GM21423 (cell line): Measurements from ENCODE around the gene CCDC12.

ENCODE experiments used
- ATAC-seq: cut with Tn5 transposase; IDR thresholded peaks from one replicate; pipeline ENCODE4 v1.9.1; 2021; ENCODE audit warnings: mild to moderate bottlenecking, moderate library complexity; ENCODE audit not compliant: unreplicated experiment

The CCDC12 gene

GRCh38 chr3:46959161-46959511, 17.4 kb downstream of the CCDC12 start:
- no peak for ATAC-seq

GRCh38 chr3:46958467-46959160, 17.9 kb downstream of the CCDC12 start:
- ATAC-seq, result no peak

- ATAC-seq, result no peak
Measured at GRCh38 chr3:46957092-46957820, 19.3 kb downstream of the CCDC12 start.

DNA sequence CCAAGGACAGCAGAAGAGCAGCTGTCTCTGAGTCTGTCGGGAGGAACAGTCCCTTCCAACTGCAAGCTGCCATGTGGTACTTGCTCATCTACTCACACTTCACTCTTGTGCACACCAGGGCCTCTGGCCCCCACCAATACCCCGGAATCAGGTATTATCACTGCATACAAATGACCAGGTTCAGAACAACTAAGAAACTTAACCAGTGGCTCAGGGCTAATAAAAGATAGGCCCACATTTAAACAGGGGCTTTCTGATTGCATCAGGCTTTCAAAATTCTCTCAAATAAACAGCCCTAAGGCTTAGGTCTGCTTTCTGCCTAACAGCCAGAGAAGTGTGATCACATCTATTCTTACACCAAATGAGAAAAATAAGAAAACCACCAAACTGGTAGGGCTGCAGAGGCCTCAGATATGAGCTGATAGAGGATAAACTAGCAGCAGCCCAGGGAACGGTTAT, 20.7 kb downstream of the CCDC12 start:
- no peak for ATAC-seq

- ATAC-seq, result no peak
Measured at GRCh38 chr3:46955157-46955556, 21.4 kb downstream of the CCDC12 start.

DNA sequence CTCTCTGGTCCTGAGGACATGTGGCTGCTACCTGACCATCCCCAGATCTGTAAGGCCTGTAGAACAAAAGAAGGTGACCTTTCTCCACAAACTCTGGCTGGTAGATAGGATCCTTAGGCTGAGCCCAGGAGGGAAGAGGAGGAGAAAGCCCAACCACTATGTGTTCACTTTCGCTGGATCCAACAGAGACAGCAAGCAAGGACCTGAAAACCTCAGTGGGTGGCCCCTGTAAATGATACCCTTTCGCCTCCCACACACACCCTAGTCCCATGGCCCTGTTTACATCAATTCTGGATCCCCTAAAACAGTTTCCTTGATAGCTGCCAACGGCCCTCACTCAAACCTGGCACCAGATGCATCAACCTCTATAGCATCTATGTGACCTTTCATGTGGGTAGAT, 22.4 kb downstream of the CCDC12 start:
- ATAC-seq, result no peak

- peak; percentile 35 for ATAC-seq
Measured at GRCh38 chr3:46953234-46954010, 23.1 kb downstream of the CCDC12 start.

GRCh38 chr3:46952813-46953212, 23.7 kb downstream of the CCDC12 start:
- no peak for ATAC-seq

DNA sequence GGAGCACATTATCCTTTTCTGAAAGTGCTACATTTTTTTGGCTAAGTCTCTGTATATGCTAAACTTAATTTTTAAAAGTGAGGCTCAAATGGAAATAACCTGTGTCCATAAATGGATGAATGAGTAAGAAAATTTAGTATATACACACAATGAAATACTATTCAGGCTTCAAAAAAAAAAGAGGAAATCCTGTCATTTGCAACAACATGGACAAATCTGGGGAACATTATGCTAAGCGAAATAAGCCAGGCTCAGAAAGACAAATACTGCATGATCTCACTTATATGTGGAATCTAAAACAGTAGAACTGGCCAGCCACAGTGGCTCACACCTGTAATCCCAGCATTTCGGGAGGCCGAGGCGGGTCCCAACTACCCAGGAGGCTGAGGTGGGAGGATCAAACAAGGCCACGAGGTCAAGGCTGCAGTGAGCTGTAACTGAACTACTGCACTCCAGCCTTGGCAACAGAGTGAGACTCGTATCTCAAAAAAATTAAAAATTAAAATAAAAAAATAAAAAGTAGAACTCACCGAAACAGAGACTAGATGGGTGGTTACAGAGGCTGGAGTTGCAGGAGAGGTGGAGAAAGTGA, 25.8 kb downstream of the CCDC12 start:
- no peak for ATAC-seq

GRCh38 chr3:46950177-46950576, 26.4 kb downstream of the CCDC12 start:
- ATAC-seq, result no peak

DNA sequence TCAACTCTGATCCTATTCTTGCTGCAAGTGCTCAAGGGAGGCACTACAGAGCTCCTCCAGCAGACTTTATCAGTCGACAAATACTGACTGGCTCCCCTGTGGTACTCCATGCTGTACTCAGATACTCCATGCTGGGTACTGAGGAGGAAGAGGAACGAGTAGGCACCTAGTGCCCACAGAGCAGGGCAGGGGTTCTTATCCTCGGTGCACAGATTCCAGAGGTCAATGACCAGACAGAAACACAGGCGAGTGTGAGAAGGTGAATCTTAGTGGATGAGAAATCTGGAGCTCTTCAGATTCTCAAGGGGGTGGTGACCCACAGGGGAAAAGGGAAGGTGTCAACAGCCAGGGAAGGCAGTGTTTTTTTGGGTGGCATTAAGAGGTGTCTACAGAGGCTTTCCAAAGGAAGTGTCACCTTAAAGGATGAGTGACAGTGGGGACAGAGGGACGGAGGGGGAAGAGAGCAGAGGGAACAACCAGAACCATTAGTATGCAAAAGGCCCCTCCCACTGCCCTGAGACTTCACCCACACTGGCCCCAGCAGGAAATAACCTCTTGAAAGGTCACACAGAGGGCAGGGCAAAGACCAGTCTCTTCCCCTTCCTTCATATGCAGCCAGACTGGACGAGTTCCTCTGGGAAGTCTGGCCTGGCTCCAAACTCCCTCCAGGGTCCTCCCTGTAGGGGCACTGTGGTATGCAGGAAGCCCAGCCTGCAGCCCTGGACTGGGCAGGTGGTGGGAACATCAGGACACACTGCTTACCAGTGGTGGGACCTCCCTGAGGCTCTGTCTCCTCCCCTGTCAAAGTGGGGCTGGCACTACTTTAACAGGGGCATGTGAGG, 27.5 kb downstream of the CCDC12 start:
- no peak for ATAC-seq

GRCh38 chr3:46947981-46948791, 28.4 kb downstream of the CCDC12 start:
- ATAC-seq, result no peak

DNA sequence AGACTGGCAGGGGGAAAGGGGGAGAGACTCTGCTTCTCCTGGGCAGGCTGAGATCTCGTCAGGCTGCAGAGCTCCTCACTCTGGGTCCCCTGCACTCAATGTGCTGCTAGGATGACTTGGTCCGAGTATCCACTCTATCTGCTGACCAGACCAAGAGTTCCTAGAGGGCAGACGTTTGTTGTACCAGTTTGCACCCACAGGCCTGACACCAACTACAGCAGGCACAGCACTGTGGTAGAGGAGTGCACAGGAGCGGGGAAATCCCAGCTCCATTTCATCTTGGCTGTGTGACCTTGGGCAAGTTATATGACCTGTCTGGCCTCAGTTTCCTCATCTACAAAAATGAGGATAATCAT, 29.0 kb downstream of the CCDC12 start:
- ATAC-seq, result no peak

- ATAC-seq, result no peak
Measured at GRCh38 chr3:46946856-46947545, 29.5 kb downstream of the CCDC12 start.

DNA sequence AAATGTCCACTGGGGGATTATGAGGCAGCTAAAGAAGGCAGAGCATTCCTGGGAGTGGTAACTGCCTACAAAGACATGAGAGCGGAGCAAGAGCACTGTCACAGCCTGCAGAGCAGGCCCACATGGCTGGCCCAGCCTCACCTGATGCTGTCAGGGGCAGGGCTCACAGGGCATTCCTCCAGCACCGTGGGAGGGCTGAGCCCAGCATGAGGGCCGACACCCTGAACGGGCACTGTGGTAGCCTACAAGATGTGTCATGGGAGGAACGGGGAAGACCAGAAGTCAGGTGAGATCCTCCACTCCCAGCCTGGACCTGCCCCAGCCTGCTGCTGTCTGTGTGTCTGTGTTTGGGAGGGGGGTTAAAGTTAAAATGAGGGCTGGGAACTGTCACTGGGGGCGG, 30.1 kb downstream of the CCDC12 start:
- ATAC-seq, result no peak

GRCh38 chr3:46944191-46944590, 32.4 kb downstream of the CCDC12 start:
- no peak for ATAC-seq

- no peak for ATAC-seq
Measured at GRCh38 chr3:46943237-46944187, 33.0 kb downstream of the CCDC12 start.
